ENCODE data around the gene ABLIM3.

ABLIM3 gene

GRCh38 chr5:149221326-149221725 lies 80.0 kb downstream of the ABLIM3 start:
- no peak for DNase-seq

- no peak for DNase-seq
Observed at GRCh38 chr5:149221731-149222342, 80.5 kb downstream of the ABLIM3 start.

GRCh38 chr5:149223081-149223848 lies 82.0 kb downstream of the ABLIM3 start:
- DNase-seq, result peak in 1 of 3 experiments; percentile 15

DNA sequence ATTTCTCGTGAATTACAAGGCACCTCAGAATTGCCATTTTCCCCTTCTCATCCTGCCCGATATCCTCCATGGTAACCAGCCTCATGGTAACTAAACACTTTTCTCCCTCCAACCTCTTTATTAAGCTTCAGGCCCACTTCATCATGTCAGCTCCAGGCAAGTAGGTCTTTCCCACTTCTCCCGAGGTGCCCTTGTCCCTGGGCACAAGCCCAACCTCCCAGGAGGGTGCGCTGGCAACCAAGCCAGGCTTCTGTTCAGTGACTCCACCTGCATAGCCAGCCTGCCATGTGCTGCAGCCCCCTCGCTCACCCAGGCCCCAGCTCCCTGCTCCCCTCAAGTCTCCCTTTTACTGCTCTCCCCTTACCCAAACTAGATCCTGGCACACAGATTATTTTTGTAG lies 83.0 kb downstream of the ABLIM3 start:
- peak in 2 of 3 experiments; percentile 30 to 76 for DNase-seq

DNA sequence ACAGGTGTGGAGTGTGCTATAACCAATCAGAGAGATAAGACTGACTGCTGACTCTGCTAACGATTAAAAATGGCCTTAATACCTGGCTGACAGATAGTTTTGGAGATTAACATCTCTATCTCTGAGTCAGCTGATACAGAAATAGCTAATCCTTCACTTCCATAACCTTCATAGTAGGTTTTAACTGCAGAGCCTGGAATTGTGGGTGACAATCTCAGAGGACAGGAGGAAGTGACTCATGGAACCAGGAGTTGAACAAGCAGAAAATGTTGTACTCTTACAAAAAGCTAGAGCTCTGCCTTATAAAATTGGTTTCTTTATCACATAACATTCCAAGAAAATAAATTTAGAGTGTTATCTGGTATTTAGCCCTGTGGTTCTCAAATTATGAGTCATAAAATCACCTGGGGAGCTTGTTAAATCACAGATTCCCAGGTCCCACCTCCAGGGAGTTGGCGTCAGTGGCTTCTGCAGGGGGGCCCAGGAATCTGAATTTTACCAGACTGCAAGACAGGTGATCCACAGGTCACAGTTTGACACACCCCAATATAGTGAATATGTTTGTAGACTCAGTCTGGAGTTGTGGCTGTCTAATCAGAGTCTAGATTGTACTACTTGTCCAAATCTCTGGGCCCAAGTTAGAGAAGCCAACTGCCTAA lies 86.0 kb downstream of the ABLIM3 start:
- DNase-seq, result no peak

GRCh38 chr5:149228618-149229297 lies 87.5 kb downstream of the ABLIM3 start:
- DNase-seq, result peak; percentile 6 to 50 (median 26)

DNA sequence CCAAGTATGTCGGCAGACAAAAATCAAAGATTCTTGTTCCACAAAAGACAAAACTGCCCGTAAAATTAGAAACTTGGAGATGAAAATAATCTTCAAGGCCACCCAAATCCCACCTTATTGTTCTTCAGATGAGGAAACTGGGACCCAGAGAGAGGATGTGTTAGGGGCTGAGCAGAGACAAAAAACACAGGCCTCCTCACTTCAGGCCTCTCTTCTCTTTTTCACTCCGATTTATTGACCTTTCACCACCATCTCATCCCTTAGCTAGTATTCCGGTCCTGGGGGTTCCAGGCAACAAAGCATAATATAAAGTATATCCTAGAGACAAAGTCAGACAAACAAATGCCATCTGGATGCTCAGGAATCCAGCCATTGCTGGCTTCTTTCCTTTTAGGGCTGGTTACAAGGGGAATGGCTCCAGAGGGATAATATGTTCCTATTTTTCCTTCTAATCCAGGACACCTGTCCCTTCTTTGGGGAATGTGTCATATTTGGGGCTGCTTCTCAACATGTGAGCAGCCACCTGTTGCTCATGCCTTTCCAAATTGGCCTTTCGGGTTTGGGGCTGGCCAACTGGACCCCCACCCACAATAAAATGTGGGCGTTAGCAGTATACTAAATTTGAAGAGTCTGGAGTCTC lies 88.1 kb downstream of the ABLIM3 start:
- no peak for DNase-seq

GRCh38 chr5:149235841-149236240 lies 94.5 kb downstream of the ABLIM3 start:
- DNase-seq, result no peak

DNA sequence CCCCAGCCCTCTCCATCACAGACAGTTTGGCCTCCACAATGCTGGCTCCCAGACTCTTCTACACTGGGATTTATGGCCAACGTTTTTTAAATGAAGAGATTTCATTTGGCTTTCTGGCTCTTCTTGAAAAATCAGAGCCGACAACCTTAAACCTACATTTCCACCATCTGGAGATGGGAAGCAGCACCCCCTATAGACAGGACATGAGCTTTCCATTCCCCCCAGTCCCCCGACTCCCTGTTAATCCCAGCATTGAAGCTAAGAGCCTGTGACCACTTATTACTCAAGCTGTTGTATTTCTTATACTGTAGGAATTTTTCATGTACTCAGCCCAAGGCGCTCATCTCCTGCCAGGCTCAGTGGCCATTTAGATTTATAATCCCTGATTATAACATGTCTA lies 96.4 kb downstream of the ABLIM3 start:
- DNase-seq, result no peak

- DNase-seq, result no peak
Observed at GRCh38 chr5:149238540-149238939, 97.2 kb downstream of the ABLIM3 start.

- DNase-seq, result no peak
Observed at GRCh38 chr5:149239917-149240316, 98.6 kb downstream of the ABLIM3 start.

GRCh38 chr5:149240354-149240998 lies 99.2 kb downstream of the ABLIM3 start:
- no peak for DNase-seq

DNA sequence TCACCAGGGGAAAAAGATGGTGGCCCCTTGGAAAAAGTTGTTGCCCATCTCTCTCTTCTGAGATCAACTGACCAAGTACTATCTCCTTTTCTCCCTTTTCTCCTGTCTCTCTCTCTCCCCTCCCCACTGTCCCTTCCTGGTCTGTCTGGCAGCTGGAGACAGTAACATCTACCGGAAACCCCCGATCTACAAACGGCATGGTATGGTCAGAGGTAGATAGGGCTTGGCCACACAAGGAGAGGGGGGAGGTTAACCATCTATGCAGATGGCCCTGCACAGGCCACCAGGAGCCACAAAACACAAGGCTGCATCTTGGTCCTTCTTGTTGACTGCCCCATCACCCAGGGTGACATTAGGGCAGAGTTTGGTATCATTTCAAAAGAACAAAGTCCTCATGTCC lies 101.0 kb downstream of the ABLIM3 start:
- DNase-seq, result no peak

GRCh38 chr5:149246906-149247305 lies 105.6 kb downstream of the ABLIM3 start:
- DNase-seq, result no peak

- no peak for DNase-seq
Observed at GRCh38 chr5:149247726-149248125, 106.4 kb downstream of the ABLIM3 start.

DNA sequence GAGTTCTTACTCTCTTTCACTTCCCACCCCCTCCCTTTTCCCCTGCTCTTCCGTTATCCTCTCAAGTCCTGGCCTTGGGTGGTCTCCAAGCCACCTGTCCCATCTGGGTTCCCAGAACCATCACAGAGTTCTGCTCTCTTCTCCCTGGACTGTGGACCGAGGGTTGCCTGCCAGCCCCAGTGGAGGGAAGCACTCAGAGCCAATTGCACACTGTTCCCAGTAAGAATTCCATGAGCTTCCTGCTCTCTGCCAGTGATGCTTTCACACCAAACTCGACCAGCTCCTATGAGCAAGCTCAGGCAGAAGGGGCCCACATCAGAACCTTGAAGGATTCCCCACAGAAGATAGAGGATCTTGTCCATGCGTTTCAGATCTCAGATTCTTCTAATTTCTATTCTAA lies 110.3 kb downstream of the ABLIM3 start:
- DNase-seq, result no peak

- no peak for DNase-seq
Observed at GRCh38 chr5:149254506-149254905, 113.2 kb downstream of the ABLIM3 start.

- DNase-seq, result no peak
Observed at GRCh38 chr5:149256451-149256850, 115.2 kb downstream of the ABLIM3 start.

- DNase-seq, result no peak
Observed at GRCh38 chr5:149257131-149257530, 115.8 kb downstream of the ABLIM3 start.

DNA sequence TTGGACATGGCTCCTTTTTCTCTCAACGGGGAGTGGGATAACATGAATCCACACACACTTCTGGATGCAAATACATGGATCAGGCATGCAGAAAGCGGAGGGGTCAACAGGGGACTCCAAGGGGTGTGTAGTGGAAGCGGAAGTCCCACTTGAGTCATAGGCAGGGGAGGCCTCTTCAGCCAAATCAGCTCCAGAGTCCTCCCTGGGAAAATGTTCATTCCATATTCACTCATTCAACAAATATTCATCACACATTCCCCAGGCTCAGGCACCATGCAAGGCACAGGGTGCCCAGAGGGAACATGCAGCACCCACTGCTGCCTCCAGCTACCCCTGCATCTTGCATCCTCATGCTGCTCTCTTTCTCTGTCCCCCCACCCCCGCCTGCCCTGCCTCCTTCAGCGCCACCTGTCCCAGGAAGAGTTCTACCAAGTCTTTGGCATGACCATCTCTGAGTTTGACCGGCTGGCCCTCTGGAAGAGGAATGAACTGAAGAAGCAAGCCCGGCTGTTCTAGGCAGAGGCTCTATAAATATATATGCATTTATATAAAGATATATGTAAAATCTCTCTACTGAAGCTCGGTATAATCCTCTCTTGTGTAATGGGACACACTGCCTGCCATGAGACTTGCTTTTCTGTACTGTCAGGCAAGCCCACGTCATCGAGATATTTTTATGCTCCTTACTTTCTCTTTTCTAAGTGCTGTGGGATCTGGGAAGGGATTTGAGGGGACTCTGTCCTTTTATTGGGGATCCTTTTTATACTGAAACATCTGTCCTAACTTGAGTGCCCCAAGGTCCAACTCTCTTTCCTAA lies 116.8 kb downstream of the ABLIM3 start:
- DNase-seq, result no peak

DNA sequence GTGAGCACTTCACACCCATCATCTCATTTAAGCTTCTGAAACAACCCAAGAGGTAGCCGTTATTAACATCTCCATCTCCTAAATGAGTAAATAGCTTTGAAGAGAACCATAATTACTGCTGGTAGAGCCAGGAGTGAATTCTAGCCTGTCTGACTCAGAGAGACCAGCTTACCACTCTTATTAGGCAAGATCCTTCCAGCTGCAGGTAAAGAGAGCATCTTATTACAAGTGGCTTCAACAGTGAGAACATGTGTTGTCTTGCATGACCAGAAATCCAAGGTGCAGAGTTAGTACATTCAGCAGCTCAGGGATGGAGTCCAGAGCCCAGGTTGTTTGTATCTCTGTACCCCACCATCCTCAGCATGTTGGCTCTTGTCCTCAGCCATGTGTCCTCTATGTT lies 119.5 kb downstream of the ABLIM3 start:
- DNase-seq, result peak in 2 of 3 experiments; percentile 1 to 40

GRCh38 chr5:149261246-149261645 lies 120.0 kb downstream of the ABLIM3 start:
- no peak for DNase-seq
